WTC11 (cell line): Measurements from ENCODE around the gene NTRK2. TPM values are rescaled to one million over a fixed set of nuclear protein-coding genes. Genes with fewer than 3 reads are reported as not detected.

ENCODE experiments used
- ATAC-seq: fragments of 200-7000 bp; cut with Tn5 transposase; 2 replicates; pipeline ENCODE4 v1.10.0; 2021; ENCODE audit warnings: mild to moderate bottlenecking, moderate library complexity
- CTCF ChIA-PET: fragments of 300-600 bp; sonication (Branson Sonifier 250); formaldehyde crosslinking; loops from one replicate; lab custom pipeline; 2021; ENCODE audit warnings: antibody characterized with exemption; lab: Charles Lee
- POLR2A ChIA-PET: fragments of 350-600 bp; sonication (Branson Sonifier 250); formaldehyde crosslinking; loops from one replicate; lab custom pipeline; 2021; ENCODE audit warnings: antibody characterized with exemption; lab: Charles Lee
- DNase-seq: peaks from one replicate; pipeline ENCODE4 v3.0.0; 2021; ENCODE audit warnings: low spot score
- H3K27ac Mint-ChIP-seq: 2 replicates; pipeline ENCODE4 v1.8.0; 2021; ENCODE audit warnings: mixed read lengths
- H3K27me3 Mint-ChIP-seq: 2 replicates; pipeline ENCODE4 v1.8.0; 2021; ENCODE audit warnings: low read depth, mild to moderate bottlenecking, moderate library complexity, mixed read lengths
- H3K36me3 Mint-ChIP-seq: 2 replicates; pipeline ENCODE4 v1.8.0; 2021; ENCODE audit warnings: mixed read lengths
- H3K4me1 Mint-ChIP-seq: 2 replicates; pipeline ENCODE4 v1.8.0; 2022; ENCODE audit warnings: mixed read lengths
- H3K4me3 Mint-ChIP-seq: 2 replicates; pipeline ENCODE4 v1.8.0; 2021; ENCODE audit warnings: mild to moderate bottlenecking, moderate library complexity, mixed read lengths
- H3K9me3 Mint-ChIP-seq: 2 replicates; pipeline ENCODE4 v1.8.0; 2021; ENCODE audit warnings: mixed read lengths
- FOXK1 ChIP-seq: sonication (generic); formaldehyde crosslinking; IDR thresholded peaks from 2 replicates; pipeline ENCODE4 v1.8.0; 2022; ENCODE audit warnings: mild to moderate bottlenecking, moderate library complexity, missing genetic modification reagents
- GABPB1 ChIP-seq: sonication (generic); formaldehyde crosslinking; IDR thresholded peaks from 2 replicates; pipeline ENCODE4 v1.8.1; 2023; ENCODE audit warnings: mild to moderate bottlenecking, missing genetic modification reagents
- MXD4 ChIP-seq: fragments of 250-450 bp; sonication (Bioruptor Pico); IDR thresholded peaks from 2 replicates; pipeline ENCODE4 v1.8.0; 2021; ENCODE audit warnings: mild to moderate bottlenecking, moderate library complexity, borderline replicate concordance
- NR3C1 ChIP-seq: sonication (generic); formaldehyde crosslinking; conservative IDR thresholded peaks from 2 replicates; pipeline ENCODE4 v1.8.1; 2023; ENCODE audit warnings: low read depth, mild to moderate bottlenecking, missing genetic modification reagents
- OVOL2 ChIP-seq: fragments of 250-450 bp; sonication (Bioruptor Pico); IDR thresholded peaks from 2 replicates; pipeline ENCODE4 v1.9.0; 2021; ENCODE audit warnings: mild to moderate bottlenecking, borderline replicate concordance
- PRRX2 ChIP-seq: fragments of 250-450 bp; sonication (Bioruptor Pico); IDR thresholded peaks from 2 replicates; pipeline ENCODE4 v1.8.0; 2021; ENCODE audit warnings: mild to moderate bottlenecking
- SOX15 ChIP-seq: fragments of 250-450 bp; sonication (Bioruptor Pico); IDR thresholded peaks from 2 replicates; pipeline ENCODE4 v1.9.0; 2021; ENCODE audit warnings: mild to moderate bottlenecking
- TP53 ChIP-seq: sonication (generic); formaldehyde crosslinking; IDR thresholded peaks from 2 replicates; pipeline ENCODE4 v1.8.1; 2023; ENCODE audit warnings: mild to moderate bottlenecking, missing genetic modification reagents
- ZNF423 ChIP-seq: fragments of 250-450 bp; sonication (Bioruptor Pico); IDR thresholded peaks from 2 replicates; pipeline ENCODE4 v2.1.2; 2022; ENCODE audit warnings: mild to moderate bottlenecking, moderate library complexity
- total RNA-seq: library from RNA; stranded (reverse); gene quantifications from 3 replicates; pipeline ENCODE4 v1.2.3, GENCODE V29; 2021
- TF ChIP-seq, protein P1 (sequence below): fragments of 250-450 bp; sonication (Bioruptor Pico); IDR thresholded peaks from 2 replicates; pipeline ENCODE4 v1.9.0; 2021; ENCODE audit warnings: mild to moderate bottlenecking
- TF ChIP-seq, protein P2 (sequence below): sonication (generic); formaldehyde crosslinking; conservative IDR thresholded peaks from 2 replicates; pipeline ENCODE4 v1.8.1; 2022; ENCODE audit warnings: mild to moderate bottlenecking, missing genetic modification reagents
- TF ChIP-seq, protein P3 (sequence below): sonication (generic); formaldehyde crosslinking; IDR thresholded peaks from 2 replicates; pipeline ENCODE4 v1.8.1; 2023; ENCODE audit warnings: mild to moderate bottlenecking, missing genetic modification reagents
- TF ChIP-seq, protein P4 (sequence below): fragments of 250-450 bp; sonication (Bioruptor Pico); IDR thresholded peaks from 2 replicates; pipeline ENCODE4 v1.9.0; 2021; ENCODE audit warnings: mild to moderate bottlenecking
- TF ChIP-seq, protein P5 (sequence below): fragments of 250-450 bp; sonication (Bioruptor Pico); IDR thresholded peaks from 2 replicates; pipeline ENCODE4 v1.8.0; 2021; ENCODE audit warnings: mild to moderate bottlenecking
- TF ChIP-seq, protein P6 (sequence below): sonication (generic); formaldehyde crosslinking; IDR thresholded peaks from 2 replicates; pipeline ENCODE4 v1.8.1; 2022; ENCODE audit warnings: missing genetic modification reagents, borderline replicate concordance
- TF ChIP-seq, protein P7 (sequence below): sonication (generic); formaldehyde crosslinking; IDR thresholded peaks from 2 replicates; pipeline ENCODE4 v1.8.0; 2022; ENCODE audit warnings: mild to moderate bottlenecking, missing genetic modification reagents
- TF ChIP-seq, protein P8 (sequence below): sonication (generic); formaldehyde crosslinking; conservative IDR thresholded peaks from 2 replicates; pipeline ENCODE4 v1.8.1; 2023; ENCODE audit warnings: mild to moderate bottlenecking, low read depth, missing genetic modification reagents, moderate library complexity
- TF ChIP-seq, protein P9 (sequence below): fragments of 250-450 bp; sonication (Bioruptor Pico); IDR thresholded peaks from 2 replicates; pipeline ENCODE4 v1.9.0; 2021; ENCODE audit warnings: mild to moderate bottlenecking, borderline replicate concordance

Gene NTRK2
- total RNA-seq, 1 experiment from 2014 or later: 0.02 TPM

DNA sequence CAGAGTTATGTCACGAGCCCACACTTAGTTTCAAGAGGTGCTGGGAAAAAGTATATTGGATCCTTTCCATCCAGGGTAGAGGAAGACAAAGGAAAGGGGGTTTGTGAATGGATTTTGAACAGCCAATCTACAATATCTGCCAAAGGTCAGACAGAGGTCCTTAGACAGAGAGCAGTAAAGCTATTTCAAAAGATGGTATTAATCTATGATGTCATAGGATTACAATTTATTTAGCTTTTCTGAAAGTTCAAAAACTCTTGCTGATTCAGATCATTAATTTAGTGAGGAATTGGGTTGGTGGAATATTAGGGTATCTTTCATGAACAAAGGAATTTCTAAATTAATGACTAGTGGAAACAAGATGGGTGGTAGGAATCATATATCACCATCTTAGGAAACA is 126.9 kb downstream of the NTRK2 start:
- H3K4me3 Mint-ChIP-seq: no peak overlapping the region
- no peaks in the 10 kb centered on the region for H3K27me3 Mint-ChIP-seq
- H3K27ac Mint-ChIP-seq: no peak overlapping the region
- H3K9me3 Mint-ChIP-seq: no peaks in the 10 kb centered on the region
- POLR2A ChIA-PET: no interaction called here
- ATAC-seq (no peak), DNase-seq (no peak)
- no peaks in the 10 kb centered on the region for H3K4me1 Mint-ChIP-seq
- CTCF ChIA-PET: no interaction called here
- TF ChIP-seq, protein P1, sequence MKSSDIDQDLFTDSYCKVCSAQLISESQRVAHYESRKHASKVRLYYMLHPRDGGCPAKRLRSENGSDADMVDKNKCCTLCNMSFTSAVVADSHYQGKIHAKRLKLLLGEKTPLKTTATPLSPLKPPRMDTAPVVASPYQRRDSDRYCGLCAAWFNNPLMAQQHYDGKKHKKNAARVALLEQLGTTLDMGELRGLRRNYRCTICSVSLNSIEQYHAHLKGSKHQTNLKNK (CRISPR knock-in tag): no peak
- no peak for TF ChIP-seq OVOL2 (CRISPR knock-in tag)
- TF ChIP-seq GABPB1 (CRISPR knock-in tag): no peak
- TF ChIP-seq, protein P2, sequence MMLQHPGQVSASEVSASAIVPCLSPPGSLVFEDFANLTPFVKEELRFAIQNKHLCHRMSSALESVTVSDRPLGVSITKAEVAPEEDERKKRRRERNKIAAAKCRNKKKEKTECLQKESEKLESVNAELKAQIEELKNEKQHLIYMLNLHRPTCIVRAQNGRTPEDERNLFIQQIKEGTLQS: no peak
- TF ChIP-seq, protein P3, sequence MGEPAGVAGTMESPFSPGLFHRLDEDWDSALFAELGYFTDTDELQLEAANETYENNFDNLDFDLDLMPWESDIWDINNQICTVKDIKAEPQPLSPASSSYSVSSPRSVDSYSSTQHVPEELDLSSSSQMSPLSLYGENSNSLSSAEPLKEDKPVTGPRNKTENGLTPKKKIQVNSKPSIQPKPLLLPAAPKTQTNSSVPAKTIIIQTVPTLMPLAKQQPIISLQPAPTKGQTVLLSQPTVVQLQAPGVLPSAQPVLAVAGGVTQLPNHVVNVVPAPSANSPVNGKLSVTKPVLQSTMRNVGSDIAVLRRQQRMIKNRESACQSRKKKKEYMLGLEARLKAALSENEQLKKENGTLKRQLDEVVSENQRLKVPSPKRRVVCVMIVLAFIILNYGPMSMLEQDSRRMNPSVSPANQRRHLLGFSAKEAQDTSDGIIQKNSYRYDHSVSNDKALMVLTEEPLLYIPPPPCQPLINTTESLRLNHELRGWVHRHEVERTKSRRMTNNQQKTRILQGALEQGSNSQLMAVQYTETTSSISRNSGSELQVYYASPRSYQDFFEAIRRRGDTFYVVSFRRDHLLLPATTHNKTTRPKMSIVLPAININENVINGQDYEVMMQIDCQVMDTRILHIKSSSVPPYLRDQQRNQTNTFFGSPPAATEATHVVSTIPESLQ: no peak
- no peak for TF ChIP-seq SOX15 (CRISPR knock-in tag)
- TF ChIP-seq TP53 (CRISPR knock-in tag): no peak
- no peak for TF ChIP-seq FOXK1
- TF ChIP-seq, protein P4, sequence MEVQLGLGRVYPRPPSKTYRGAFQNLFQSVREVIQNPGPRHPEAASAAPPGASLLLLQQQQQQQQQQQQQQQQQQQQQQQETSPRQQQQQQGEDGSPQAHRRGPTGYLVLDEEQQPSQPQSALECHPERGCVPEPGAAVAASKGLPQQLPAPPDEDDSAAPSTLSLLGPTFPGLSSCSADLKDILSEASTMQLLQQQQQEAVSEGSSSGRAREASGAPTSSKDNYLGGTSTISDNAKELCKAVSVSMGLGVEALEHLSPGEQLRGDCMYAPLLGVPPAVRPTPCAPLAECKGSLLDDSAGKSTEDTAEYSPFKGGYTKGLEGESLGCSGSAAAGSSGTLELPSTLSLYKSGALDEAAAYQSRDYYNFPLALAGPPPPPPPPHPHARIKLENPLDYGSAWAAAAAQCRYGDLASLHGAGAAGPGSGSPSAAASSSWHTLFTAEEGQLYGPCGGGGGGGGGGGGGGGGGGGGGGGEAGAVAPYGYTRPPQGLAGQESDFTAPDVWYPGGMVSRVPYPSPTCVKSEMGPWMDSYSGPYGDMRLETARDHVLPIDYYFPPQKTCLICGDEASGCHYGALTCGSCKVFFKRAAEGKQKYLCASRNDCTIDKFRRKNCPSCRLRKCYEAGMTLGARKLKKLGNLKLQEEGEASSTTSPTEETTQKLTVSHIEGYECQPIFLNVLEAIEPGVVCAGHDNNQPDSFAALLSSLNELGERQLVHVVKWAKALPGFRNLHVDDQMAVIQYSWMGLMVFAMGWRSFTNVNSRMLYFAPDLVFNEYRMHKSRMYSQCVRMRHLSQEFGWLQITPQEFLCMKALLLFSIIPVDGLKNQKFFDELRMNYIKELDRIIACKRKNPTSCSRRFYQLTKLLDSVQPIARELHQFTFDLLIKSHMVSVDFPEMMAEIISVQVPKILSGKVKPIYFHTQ (CRISPR knock-in tag): no peak
- no peak for TF ChIP-seq MXD4 (CRISPR knock-in tag)
- TF ChIP-seq, protein P5, sequence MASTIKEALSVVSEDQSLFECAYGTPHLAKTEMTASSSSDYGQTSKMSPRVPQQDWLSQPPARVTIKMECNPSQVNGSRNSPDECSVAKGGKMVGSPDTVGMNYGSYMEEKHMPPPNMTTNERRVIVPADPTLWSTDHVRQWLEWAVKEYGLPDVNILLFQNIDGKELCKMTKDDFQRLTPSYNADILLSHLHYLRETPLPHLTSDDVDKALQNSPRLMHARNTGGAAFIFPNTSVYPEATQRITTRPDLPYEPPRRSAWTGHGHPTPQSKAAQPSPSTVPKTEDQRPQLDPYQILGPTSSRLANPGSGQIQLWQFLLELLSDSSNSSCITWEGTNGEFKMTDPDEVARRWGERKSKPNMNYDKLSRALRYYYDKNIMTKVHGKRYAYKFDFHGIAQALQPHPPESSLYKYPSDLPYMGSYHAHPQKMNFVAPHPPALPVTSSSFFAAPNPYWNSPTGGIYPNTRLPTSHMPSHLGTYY (CRISPR knock-in tag): no peak
- no peak for TF ChIP-seq ZNF423
- TF ChIP-seq, protein P6, sequence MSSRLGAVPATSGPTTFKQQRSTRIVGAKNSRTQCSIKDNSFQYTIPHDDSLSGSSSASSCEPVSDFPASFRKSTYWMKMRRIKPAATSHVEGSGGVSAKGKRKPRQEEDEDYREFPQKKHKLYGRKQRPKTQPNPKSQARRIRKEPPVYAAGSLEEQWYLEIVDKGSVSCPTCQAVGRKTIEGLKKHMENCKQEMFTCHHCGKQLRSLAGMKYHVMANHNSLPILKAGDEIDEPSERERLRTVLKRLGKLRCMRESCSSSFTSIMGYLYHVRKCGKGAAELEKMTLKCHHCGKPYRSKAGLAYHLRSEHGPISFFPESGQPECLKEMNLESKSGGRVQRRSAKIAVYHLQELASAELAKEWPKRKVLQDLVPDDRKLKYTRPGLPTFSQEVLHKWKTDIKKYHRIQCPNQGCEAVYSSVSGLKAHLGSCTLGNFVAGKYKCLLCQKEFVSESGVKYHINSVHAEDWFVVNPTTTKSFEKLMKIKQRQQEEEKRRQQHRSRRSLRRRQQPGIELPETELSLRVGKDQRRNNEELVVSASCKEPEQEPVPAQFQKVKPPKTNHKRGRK (CRISPR knock-in tag): no peak
- TF ChIP-seq, protein P7, sequence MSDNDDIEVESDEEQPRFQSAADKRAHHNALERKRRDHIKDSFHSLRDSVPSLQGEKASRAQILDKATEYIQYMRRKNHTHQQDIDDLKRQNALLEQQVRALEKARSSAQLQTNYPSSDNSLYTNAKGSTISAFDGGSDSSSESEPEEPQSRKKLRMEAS: no peak
- no peak for TF ChIP-seq NR3C1 (CRISPR knock-in tag)
- TF ChIP-seq, protein P8, sequence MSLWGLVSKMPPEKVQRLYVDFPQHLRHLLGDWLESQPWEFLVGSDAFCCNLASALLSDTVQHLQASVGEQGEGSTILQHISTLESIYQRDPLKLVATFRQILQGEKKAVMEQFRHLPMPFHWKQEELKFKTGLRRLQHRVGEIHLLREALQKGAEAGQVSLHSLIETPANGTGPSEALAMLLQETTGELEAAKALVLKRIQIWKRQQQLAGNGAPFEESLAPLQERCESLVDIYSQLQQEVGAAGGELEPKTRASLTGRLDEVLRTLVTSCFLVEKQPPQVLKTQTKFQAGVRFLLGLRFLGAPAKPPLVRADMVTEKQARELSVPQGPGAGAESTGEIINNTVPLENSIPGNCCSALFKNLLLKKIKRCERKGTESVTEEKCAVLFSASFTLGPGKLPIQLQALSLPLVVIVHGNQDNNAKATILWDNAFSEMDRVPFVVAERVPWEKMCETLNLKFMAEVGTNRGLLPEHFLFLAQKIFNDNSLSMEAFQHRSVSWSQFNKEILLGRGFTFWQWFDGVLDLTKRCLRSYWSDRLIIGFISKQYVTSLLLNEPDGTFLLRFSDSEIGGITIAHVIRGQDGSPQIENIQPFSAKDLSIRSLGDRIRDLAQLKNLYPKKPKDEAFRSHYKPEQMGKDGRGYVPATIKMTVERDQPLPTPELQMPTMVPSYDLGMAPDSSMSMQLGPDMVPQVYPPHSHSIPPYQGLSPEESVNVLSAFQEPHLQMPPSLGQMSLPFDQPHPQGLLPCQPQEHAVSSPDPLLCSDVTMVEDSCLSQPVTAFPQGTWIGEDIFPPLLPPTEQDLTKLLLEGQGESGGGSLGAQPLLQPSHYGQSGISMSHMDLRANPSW: no peak
- TF ChIP-seq PRRX2 (CRISPR knock-in tag): no peak
- TF ChIP-seq, protein P9, sequence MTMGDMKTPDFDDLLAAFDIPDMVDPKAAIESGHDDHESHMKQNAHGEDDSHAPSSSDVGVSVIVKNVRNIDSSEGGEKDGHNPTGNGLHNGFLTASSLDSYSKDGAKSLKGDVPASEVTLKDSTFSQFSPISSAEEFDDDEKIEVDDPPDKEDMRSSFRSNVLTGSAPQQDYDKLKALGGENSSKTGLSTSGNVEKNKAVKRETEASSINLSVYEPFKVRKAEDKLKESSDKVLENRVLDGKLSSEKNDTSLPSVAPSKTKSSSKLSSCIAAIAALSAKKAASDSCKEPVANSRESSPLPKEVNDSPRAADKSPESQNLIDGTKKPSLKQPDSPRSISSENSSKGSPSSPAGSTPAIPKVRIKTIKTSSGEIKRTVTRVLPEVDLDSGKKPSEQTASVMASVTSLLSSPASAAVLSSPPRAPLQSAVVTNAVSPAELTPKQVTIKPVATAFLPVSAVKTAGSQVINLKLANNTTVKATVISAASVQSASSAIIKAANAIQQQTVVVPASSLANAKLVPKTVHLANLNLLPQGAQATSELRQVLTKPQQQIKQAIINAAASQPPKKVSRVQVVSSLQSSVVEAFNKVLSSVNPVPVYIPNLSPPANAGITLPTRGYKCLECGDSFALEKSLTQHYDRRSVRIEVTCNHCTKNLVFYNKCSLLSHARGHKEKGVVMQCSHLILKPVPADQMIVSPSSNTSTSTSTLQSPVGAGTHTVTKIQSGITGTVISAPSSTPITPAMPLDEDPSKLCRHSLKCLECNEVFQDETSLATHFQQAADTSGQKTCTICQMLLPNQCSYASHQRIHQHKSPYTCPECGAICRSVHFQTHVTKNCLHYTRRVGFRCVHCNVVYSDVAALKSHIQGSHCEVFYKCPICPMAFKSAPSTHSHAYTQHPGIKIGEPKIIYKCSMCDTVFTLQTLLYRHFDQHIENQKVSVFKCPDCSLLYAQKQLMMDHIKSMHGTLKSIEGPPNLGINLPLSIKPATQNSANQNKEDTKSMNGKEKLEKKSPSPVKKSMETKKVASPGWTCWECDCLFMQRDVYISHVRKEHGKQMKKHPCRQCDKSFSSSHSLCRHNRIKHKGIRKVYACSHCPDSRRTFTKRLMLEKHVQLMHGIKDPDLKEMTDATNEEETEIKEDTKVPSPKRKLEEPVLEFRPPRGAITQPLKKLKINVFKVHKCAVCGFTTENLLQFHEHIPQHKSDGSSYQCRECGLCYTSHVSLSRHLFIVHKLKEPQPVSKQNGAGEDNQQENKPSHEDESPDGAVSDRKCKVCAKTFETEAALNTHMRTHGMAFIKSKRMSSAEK (CRISPR knock-in tag): no peak
- no peaks in the 10 kb centered on the region for H3K36me3 Mint-ChIP-seq
